Keratinocyte (primary cell): ENCODE measurements around the gene DPM1.

ENCODE experiments used
- EZH2 ChIP-seq: IDR thresholded peaks from one replicate; pipeline ENCODE4 v1.6.1; 2012; ENCODE audit warnings: inconsistent platforms, mild to moderate bottlenecking, low read length, moderate library complexity
- TF ChIP-seq, protein P1 (sequence below), 3 experiments: IDR thresholded peaks in 1 of 3; conservative IDR thresholded peaks in 1 of 3; optimal IDR thresholded peaks in 1 of 3; 2 replicates in 2 of 3; 3 replicates in 1 of 3; pipeline versions ENCODE3 to v1.5.1; 2011; ENCODE audit warnings: low read length in 3 of 3, mild to moderate bottlenecking in 3 of 3, moderate library complexity in 2 of 3, control low read depth in 1 of 3, inconsistent platforms in 1 of 3; ENCODE audit not compliant: insufficient read depth in 2 of 3; ENCODE audit errors: extremely low read depth in 1 of 3

DNA sequence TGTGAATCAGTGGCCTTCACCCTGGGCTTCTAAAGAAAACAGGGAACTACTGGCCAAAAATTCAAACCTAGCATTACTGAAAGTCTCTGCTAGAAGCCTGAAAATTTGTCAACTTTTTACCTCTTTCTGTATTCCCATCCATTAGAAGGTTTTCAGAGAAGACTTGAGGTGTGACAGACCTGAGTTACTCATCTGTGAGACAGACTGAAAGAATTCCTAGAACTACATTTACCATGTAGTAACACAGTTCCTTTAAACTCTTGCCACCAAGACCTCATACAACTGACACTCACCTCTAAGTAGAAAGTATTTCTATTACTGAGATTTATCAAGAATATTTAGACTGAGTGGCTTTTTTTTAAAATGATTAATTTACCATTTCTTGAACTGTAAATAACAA, 4.5 kb downstream of the DPM1 start:
- TF ChIP-seq, protein P1, sequence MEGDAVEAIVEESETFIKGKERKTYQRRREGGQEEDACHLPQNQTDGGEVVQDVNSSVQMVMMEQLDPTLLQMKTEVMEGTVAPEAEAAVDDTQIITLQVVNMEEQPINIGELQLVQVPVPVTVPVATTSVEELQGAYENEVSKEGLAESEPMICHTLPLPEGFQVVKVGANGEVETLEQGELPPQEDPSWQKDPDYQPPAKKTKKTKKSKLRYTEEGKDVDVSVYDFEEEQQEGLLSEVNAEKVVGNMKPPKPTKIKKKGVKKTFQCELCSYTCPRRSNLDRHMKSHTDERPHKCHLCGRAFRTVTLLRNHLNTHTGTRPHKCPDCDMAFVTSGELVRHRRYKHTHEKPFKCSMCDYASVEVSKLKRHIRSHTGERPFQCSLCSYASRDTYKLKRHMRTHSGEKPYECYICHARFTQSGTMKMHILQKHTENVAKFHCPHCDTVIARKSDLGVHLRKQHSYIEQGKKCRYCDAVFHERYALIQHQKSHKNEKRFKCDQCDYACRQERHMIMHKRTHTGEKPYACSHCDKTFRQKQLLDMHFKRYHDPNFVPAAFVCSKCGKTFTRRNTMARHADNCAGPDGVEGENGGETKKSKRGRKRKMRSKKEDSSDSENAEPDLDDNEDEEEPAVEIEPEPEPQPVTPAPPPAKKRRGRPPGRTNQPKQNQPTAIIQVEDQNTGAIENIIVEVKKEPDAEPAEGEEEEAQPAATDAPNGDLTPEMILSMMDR (optimal IDR thresholded peaks at IDR 0.05 in 1 of 3, IDR thresholded peaks at IDR 0.05 in 1 of 3, conservative IDR thresholded peaks at IDR 0.05 in 1 of 3; ENCODE audit: extremely low read depth in 1 of 3, insufficient read depth in 2 of 3, low read length in 3 of 3) = no peak
- TF ChIP-seq EZH2 = no peak
